HS-27A (cell line): ENCODE measurements around the gene TULP1.

ENCODE experiments used
- DNase-seq: peaks from one replicate; pipeline ENCODE4 v3.0.0-alpha.2; 2012; ENCODE audit warnings: low read depth, missing footprints

Gene TULP1

DNA sequence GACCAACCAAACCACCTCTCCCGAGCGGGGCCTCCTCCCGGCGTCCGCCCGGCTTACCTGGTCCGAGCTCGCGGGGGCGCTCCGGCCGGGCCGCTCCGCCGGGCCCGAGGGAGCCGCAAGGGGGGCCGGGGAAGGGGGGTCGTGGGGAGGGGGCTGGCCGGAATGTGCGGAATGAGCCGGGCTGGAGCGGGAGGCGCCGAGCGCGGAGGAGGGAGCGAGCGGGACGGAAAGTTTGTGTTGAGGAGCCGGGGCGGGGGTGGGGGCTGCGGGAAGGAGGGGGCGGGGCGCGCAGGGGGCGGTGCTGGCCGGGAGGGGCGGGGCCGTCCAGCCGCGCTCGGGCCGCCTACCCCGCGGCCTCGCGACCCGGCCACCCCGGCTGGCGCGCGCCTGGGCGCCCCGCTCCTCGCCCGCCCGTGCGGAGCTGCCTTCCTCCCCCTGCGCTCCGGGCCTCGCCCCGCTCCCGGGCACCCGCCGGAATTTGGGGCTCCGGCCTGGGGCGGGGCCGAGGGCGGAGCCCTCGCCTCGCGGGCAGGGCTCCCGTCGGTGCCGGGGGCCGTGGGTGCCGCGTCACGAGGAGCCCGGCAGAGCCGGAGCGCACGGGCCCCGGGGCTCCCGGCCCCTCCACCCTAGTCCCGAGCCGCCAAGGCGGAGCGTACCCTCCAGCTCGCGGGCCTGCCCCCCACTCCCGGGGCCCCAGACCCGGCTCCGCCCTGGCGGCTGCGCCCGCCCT, 15.7 kb downstream of the TULP1 start, which contains the start of gene TEAD3:
Gene TEAD3 (minus strand): TSS at position 239 of the 730 bp plus-strand sequence.
- no peak for DNase-seq

DNA sequence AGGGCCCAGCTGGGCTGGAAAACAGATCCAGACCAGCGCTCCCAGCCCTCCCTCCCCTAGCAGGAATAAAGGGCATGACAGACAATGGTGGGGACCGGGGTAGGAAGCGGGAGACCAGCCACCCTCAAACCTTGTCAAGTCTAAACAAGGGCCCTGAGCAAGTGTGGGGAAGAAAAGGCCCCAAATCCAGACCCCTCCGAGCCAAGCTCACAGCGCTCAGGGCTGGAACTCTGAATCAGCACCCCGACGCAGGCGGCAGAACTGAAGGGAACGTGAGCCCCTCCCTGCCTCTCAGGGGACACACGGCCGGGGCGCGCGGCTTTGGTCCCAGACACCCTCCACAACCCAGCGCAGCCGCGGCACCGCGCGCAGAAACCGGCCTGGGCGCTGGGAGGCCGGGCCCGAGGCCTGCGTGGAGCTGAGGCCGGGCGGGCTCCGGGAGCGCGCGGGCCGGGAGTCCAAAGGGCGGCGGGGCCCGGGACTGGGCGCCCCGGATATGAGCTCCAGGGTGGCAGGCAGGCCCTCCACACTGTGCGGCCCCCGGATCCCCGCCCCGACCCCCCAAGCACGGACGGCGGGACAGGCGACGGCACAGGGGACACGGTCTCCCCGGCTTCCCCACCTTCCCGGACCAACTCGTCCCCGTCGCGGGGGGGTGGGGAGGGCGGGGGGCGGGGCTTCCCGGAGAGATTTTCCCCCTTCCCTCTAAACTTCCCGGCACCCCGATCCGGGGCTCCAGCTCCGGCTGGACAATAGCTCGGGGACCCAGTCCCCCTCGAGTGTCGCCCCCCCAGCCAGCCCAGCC, 16.5 kb downstream of the TULP1 start:
- no peak for DNase-seq

DNA sequence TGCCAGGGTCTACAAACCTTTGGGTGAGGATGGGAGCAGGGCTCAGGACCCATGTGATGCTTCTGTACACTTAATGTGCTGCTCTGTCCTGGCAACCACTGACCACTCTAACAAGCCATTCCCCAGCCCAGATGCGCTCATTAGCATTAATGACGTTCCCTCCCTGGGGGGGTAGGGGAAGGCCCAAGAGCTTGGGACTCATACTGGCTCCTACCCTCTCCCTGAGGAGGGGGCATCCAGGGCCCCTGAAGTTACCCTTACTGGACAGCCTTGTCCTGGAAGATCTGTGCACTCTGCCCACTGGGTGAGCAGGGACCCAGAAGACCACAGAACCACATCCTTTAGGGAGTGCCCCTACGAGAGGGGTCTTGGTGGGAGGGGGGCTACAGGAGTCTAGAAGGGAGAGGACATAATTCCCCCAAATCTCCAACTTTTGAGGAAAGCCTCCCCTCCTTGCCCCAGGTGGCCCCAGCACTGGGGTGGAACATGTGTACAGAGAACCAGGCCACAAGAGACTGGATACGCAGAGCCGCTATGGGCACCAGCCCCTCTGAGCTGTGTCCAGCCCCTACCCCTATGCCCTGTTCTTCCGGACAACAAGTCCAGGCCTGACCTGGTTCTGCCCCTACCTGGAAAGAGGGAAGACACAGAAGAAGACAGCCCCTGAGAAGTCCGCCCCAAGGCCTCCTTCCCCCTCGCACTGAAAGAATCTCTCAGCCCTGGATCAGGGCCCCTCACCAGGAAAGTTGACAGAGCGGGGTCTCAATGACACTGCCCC, 17.2 kb downstream of the TULP1 start:
- no peak for DNase-seq

DNA sequence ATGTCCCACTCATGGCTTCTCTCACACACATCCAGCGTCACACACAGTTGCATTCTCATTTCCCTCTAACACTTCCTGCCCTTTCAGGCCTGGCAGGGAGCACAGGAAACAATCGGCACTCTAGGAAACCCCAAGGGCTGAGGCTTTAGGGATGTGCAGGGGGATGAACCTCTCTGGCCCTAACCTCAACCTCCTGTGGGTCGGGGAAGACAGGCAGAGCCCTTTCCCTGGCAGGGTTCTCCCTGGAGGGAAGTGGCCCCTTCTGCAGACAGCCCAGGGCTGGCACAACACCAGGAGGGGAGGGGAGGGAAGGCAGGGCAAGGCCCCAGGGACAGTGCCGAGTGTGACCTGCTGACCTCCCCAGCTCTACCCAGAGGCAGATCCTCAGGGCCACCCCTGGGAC, 18.5 kb downstream of the TULP1 start:
- DNase-seq, result no peak

DNA sequence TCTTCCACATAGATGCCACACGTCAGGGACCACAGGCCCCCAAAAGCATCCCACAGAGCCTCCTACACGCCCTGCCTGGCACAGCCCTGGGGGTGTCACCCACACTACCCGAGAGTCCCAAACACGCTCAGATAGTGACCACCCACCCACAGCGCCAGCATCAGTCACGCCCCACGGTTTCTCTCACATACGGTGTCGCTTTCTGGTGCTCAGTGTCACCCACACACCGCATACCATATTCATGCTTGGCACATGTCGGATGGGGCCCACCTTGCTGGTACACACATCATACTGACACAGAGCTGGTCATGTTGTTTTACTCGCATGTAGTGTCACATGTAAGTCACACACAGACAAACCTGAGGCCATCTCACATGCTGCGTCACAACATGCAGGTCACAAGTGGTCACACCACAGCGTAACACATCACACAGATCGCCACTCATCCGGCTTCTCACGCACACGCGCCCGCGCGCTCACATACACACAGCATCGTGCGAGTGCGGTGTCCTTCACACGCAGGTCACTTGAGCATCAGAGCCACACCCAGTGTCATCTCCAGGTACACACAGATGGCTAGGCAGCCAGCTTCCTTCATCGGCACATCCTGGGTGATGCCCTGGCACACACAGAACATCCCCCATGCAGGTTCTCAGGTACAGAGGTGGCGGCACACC, 19.3 kb downstream of the TULP1 start:
- no peak for DNase-seq

DNA sequence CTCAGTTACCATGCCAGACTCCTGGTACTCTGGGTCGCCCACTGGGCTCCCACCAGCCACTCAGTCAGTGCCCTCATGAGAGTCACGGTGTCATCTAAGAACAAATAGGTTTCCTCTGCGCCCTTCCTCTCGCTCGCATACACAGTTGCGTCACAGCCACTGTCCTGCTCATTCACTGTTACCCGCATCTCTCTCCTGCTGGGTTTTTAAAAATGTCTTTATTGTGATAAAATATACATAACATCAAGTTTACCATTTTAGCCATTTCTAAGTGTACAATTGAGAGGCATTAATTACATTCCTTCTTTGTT, 19.8 kb downstream of the TULP1 start:
- DNase-seq, result no peak

DNA sequence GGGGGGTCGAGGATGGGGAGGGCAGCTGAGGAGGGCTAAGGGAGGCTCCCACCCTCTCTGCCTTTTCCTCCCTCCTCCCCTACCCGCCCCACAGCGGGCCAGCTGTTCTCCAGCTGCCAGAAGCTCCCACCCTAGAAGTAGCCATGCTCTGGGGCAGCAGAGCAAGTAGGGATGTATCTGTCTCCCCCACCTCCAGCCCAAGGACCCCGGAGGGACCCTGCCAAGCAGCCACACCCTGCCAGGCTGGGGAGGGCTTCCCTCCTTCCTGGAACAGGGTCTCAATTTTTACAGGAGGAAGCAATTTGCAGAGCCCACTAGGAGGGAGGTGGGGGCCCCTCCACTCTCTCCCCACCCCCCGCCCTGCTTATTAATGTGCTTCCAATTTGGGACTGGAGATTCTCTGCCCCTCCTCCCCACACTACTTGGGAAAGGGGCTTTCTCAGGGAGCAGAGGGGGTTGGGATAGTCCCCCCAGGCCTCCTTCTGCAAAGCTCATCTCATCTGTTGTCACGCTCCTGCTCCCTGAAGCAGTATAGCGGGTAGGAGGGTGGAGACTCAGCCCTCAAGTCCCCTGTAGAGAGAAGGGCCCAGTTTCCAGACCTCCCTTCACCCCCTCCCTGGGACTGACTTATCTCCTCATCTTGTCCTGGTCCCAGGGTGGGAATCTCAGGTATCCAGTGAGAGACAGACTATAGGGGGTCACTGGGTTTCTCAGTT, 20.3 kb downstream of the TULP1 start:
- DNase-seq, result no peak

DNA sequence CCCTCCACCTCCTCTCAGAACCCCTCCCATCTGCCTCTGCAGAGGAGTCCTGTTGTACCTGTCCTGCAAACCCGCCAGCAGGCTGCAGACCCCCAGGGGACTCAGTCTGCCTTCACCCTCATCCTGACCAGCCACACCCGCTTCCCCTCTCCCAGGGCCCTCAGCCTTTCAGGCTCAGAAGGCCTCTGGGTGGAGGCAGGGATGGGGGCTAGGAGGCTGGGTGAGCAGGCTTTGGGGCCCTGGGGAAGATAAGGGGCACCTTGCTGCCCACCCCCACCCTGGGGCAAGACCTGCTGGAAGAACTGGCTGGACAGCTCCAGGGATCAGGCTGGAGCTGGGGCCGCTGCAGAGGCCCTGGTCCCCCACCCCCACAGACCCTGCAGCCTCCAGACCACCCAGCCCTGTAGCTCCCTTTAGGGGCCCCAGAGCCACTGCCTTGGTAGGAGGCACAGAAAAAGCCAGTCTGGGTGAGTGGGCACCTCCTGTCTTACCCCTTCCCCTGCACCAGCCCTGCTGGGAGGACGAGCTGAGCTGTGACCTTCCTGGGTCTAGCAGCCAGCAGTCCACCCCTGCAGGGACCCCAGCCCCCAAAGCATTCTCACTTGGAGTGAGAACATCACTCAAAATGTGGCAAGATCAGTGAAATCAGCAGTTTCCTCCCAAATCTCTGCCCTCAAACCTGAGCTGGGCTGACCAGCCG, 21.0 kb downstream of the TULP1 start:
- DNase-seq, result no peak

DNA sequence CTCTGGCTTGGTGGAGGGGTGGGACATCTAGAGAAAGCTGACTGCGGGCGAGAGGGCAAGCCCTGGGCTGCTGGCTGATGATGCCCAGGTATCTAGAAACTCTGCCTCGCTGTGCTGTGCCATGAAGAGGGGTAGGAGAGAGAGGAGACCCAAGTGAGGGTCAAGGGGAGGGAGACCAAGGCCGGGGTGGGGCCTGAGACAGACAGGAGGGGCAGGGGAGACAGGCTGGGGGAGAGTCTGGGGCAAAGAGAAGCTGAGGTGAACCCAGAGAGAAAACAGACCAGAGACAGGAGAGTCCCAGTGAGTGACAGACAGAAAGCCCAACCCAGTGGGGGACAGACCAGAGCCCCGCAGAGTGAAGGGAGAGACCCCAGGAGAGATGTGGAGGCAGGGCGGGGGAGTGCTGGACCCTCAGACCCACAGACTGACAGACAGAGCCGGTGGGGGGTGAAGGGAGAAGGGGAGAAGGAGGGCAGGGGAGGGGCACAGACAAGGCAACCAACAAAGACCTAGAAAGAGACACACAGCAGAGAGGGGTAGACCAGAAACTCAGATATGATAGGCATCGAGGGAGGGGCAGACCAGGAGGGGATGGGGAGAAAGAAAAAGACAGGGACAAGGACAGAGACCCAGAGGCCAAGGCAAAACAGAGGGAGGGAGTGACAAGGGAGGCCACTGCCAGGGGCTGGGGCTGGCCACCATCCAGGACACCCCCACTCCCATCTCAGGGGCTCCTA, 21.7 kb downstream of the TULP1 start:
- DNase-seq, result no peak

DNA sequence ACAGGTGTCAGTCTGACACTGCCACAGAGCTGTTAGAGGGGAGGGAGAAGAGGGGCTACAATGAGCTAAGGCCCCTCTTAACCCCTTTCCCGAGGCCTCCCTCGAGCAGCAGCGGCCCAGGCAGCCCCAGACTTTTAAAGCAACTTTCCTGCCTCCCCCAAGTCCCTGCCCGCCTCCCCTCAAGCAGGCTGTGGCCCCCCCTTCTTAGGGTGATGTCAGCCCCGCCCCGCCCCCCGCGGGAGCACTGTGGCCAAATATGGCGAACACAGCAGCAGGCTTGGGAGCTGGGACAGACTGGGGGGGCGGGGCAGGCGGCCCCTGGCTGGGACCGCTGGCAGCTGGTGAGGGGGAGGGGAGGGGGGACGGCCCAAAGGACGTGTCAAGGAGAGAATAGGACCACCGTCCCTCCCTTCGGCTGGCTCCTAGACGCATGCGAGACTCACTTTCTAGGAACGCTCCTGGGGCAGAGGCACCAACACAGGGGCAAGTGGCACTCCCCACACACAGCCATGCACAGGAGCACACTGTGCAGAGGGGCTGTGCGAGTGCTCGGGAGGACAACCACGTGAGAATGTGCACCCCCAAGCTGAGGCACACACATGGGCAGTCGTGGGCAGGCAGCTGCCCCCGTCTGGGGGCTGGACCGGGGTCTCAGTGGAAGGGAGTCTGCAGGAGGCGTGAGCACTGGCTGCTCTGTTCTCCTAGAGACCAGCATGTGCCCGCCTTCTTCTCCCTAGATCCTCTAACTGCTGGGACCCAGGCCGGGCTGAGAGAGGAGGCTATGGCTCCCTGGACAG, 22.5 kb downstream of the TULP1 start:
- DNase-seq, result no peak

DNA sequence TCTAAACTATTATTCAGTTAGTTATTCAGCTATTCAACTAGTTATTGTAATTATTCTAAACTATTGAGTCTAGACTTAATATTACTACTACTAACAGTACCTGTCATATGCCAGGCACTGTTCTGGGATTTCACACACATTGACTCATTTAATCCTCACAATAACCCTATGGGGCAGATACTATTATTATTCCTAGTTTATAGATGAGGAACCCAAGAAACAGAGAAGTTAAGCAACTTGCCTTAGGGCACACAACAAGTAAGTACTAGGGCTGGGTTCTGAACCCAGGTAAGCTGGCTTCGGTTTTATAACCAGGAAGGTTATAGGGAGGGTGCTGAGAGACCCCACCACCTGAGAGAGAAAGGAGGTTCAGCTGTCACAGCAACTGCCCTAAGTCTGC, 23.6 kb downstream of the TULP1 start:
- no peak for DNase-seq

DNA sequence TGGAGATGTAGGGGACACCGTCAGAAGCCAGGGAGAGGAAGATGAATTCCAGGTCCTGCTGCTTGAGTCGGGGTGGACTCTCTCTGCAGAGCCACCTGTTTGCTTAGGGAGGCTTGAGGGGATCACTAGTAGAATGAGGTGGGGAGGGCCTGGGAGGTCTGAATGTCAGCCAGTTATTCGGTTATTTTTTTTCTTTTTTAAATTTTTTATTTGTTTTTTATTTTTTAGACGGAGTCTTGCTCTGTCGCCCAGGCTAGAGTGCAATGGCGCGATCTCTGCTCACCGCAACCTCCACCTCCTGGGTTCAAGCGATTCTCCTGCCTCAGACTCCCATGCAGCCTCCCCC, 24.2 kb downstream of the TULP1 start:
- DNase-seq, result no peak

DNA sequence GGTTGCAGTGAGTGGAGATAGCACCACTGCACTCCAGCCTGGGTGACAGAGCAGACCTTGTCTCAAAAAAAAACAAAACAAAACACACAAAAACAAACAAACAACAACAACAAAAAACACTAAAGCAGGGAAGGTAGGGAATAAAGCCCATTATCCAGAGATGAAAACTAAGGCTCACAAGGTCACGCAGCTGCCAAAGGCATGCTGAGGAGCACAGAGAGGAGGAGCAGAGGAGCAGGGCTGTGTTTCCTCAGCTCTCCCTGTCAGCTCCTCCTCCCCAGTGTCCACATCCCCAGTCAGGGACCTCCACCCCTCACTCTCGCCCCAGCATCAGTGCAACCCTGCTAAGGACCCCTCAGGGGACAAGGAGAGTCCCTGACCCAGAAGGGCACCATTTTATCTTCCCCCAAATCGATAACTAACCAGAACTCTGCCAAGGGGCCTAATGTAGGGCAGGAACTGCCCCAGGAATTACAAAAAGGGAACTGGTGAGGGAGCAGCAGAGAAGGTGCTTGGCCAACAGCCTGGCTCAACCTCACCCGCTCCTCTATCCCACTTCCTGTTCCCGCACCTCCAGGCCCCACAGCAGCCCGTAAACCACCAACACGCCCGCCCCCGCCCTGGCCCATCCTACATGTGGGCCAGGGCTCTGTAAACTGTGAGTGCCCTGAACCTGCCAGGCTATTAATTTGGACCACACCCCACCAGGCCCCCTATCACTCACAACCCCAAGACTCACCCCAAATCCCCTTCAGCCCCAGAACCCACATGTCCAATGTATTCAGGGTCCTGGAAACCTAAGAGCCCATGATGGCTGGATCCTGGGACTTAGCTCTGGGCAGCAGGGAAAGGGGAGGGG, 24.8 kb downstream of the TULP1 start:
- no peak for DNase-seq

DNA sequence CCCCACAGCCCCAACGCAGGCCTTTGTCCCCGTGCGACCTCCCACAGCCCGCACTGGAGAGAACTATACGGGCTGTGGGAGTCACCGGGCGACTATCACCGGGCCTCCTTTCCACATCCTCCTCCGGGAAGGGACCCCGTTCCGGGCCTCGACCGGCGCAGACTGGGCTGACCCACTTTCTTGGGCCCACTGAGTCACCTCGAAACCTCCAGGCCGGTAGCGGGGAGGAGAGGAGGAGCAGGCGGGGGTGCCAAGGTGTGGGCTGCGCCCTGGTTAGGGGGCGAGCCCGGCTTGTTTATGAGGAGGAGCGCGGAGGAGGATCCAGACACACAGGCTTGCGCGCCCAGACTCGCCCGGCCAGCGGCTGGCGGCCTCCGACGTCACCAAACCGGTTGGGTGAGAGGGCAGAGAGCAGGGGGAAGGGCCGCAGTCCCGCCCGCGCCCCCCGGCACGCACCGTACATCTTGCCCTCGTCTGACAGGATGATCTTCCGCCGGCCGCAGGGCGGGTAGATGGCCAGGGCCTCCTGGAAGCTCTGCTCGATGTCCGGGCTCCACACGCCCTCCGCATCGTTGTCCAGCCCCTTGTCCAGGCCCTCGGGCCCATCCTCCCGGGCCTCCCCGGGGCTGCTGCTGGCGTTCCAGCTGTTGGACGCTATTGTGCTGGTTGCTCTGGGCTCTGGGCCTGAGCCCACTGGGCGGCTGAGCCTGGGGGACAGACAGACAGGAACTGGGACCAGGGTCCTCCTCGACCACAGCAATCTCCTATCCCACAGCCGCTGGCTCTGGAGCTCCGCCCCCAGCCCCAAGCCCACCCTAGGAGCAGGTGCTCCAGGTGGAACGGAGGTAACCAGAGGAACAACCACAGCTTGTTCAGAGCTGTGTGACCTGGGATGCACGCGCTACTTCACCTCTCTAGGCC, 26.4 kb downstream of the TULP1 start:
- no peak for DNase-seq

DNA sequence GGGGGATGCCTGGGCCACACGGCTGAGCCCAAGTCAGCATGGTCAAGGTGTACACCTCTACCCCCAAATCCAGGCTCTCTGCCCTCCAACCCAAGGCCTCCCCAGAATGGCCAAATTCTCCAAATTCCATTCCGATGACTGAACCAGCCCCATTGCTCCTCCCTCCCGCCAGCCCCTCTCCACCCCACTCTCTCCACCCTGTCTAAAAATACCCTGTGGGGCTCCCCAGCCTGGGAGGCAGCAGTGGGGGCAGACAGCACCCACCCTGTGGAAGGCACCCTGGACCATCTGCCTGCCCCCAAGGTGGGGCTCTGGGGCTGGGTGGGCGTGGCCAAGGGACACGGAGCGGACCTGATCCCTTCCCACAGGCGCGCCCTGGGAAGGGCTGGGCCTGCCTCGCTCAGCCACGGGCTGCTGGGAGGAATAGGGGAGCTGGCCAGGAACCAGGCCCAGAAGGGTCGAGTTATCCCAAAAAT, 27.3 kb downstream of the TULP1 start:
- peak; percentile 94 for DNase-seq

DNA sequence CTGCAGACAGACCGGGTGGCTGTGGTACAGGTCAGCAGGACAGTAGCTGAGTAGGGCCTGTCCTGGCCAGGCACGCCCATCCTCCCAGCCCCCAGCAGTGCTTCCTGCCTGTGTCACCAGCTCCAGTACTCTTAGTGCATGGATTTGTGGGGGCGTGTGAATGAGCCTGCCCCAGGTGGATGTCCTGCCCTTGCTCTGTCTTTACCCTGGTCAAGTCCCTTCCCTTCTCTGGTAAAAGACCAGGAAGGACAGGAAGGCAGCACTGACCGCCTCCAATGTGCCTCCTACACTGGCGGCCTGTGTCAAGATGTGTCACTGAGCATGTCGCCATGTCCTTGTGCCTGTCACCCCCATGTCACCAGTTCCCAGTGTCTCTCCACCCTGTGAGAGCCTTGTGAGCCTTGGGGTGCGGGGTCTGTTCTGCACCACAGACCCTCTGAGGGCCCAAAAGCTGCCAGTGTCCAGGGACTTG, 27.7 kb downstream of the TULP1 start:
- no peak for DNase-seq
